ELF-1 (cell line): ENCODE measurements around the gene THAP4.

Experiments used
- DNase-seq: peaks from one replicate; pipeline ENCODE4 v3.0.0-alpha.2; 2016; ENCODE audit warnings: low read depth, low spot score

The THAP4 gene

GRCh38 chr2:241563981-241564595 is 72.9 kb downstream of the THAP4 start:
- DNase-seq, result peak; percentile 83

GRCh38 chr2:241563571-241563980 is 73.4 kb downstream of the THAP4 start:
- DNase-seq, result no peak

- DNase-seq, result no peak
Measured at GRCh38 chr2:241563031-241563507, 73.9 kb downstream of the THAP4 start.

- no peak for DNase-seq
Measured at GRCh38 chr2:241562269-241562891, 74.6 kb downstream of the THAP4 start.

GRCh38 chr2:241561832-241562231 is 75.1 kb downstream of the THAP4 start:
- DNase-seq, result peak; percentile 60

- peak; percentile 46 for DNase-seq
Measured at GRCh38 chr2:241560883-241561474, 76.0 kb downstream of the THAP4 start.

- no peak for DNase-seq
Measured at GRCh38 chr2:241560162-241560882, 76.6 kb downstream of the THAP4 start.

GRCh38 chr2:241559323-241560161 is 77.4 kb downstream of the THAP4 start:
- peak; percentile 62 for DNase-seq

- DNase-seq, result peak; percentile 68
Measured at GRCh38 chr2:241558532-241559322, 78.2 kb downstream of the THAP4 start, which contains the start of gene BOK. Gene BOK, plus strand, starts transcription at chr2:241558745. Its CDS starts 739 bp downstream, at chr2:241559484.

- no peak for DNase-seq
Measured at GRCh38 chr2:241556746-241557145, 80.2 kb downstream of the THAP4 start.

GRCh38 chr2:241555711-241556110 is 81.2 kb downstream of the THAP4 start:
- DNase-seq, result peak; percentile 73

GRCh38 chr2:241554610-241555322 is 82.2 kb downstream of the THAP4 start:
- no peak for DNase-seq

- no peak for DNase-seq
Measured at GRCh38 chr2:241553981-241554380, 83.0 kb downstream of the THAP4 start.

- no peak for DNase-seq
Measured at GRCh38 chr2:241553512-241553830, 83.5 kb downstream of the THAP4 start.

GRCh38 chr2:241551998-241552737 is 84.8 kb downstream of the THAP4 start:
- no peak for DNase-seq

- DNase-seq, result no peak
Measured at GRCh38 chr2:241551599-241551997, 85.4 kb downstream of the THAP4 start.

- DNase-seq, result no peak
Measured at GRCh38 chr2:241550616-241551580, 86.1 kb downstream of the THAP4 start.

GRCh38 chr2:241548451-241548835 is 88.5 kb downstream of the THAP4 start:
- no peak for DNase-seq
